ENCODE data around the gene TTC29. TPM values are rescaled to one million over a fixed set of nuclear protein-coding genes. Genes with fewer than 3 reads are reported as not detected.

The TTC29 gene
- polyA plus RNA-seq, 6 donors from 2014 or later = not detected

DNA sequence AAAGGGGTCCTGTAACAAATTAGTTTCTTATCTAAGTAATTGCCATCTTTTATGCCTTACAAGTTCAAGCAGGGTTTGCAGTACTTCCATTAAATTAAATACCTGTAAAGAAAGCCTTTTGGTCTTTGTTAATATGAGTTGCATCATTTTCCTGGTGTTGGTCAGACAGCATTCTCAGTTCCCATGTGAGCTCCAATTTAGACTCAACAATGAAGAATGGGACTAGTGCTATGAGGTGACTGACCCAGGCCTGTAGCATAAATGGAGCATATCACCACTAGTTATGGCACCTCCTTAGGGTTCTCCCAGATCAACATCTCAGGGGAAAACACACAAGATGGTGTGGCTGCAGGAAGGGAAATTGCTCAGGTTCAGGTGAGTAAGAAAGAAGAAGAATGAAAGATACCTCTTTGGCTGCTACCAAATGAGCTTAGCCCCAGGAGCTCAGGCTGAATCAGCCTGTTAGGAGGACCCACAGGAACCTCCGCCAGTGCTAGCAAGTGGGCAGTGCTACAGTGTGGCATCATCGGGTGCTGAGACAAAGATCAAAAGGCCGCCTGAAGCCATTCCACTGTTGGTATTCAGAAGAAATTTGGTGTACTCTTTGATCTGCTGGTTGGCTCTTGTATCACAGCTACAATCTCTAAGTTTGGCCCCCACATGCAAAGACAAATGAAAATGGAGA is 1.8 kb downstream of the TTC29 start:
- peak overlapping the region in 2 of 6 donors; percentile 52 to 53 for H3K27ac Mint-ChIP-seq
- no peaks in the 10 kb centered on the region for H3K36me3 Mint-ChIP-seq
- DNase-seq (no peak), ATAC-seq (ENCODE audit: low read depth in 2 of 2) (no peak)
- H3K27me3 Mint-ChIP-seq = peaks cover under 1 to 7% (median 4%) of the 10 kb centered on the region in 3 donors
- peaks cover 0 to 5% (median 0%) of the 10 kb centered on the region in 7 donors for H3K9me3 Mint-ChIP-seq
- H3K4me3 Mint-ChIP-seq = peak overlapping the region in 3 of 8 donors; percentile 2 to 39 (median 11)
- H3K4me1 Mint-ChIP-seq = peaks cover 26 to 29% (median 27%) of the 10 kb centered on the region in 3 donors

- Mint-ChIP-seq H3K27me3 (peaks cover 20 to 28% (median 22%) of the 10 kb centered on the region in 3 donors), H3K36me3 (no peaks in the 10 kb centered on the region)
- ATAC-seq (ENCODE audit: low read depth in 2 of 2) = no peak
Observed at GRCh38 chr4:146932116-146932515, 13.5 kb downstream of the TTC29 start.

DNA sequence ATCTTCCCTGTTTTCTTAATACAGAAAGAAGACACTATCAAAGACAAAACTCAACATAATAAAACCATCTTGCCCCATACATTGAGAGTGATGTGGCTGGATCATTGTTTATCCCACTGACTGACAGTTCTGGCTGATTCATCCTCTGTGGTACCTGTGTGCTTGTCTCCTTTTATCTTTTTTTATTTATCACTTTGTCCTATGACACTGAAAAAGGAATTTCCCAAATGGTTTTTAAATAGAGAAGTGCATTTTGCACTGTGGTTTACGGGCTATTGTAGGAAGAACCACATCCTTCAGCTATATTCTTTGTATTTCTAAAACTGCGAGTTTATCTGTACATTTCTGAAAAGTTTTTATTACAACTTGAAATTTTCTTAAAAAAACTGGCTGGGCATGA is 15.0 kb downstream of the TTC29 start:
- no peak overlapping the region for H3K27ac Mint-ChIP-seq
- no peaks in the 10 kb centered on the region for H3K36me3 Mint-ChIP-seq
- H3K27me3 Mint-ChIP-seq = peaks cover 24 to 35% (median 28%) of the 10 kb centered on the region in 3 donors
- DNase-seq = no peak
- H3K4me3 Mint-ChIP-seq = no peak overlapping the region
- no peaks in the 10 kb centered on the region for H3K4me1 Mint-ChIP-seq
- no peak for ATAC-seq (ENCODE audit: low read depth in 2 of 2)
- H3K9me3 Mint-ChIP-seq = no peaks in the 10 kb centered on the region

More at GRCh38 chr4:146932116-146932515, 13.5 kb downstream of the TTC29 start:
- no peaks in the 10 kb centered on the region for H3K9me3 Mint-ChIP-seq
- H3K27ac Mint-ChIP-seq = no peak overlapping the region
- DNase-seq = no peak
- no peaks in the 10 kb centered on the region for H3K4me1 Mint-ChIP-seq
- H3K4me3 Mint-ChIP-seq = no peak overlapping the region

DNA sequence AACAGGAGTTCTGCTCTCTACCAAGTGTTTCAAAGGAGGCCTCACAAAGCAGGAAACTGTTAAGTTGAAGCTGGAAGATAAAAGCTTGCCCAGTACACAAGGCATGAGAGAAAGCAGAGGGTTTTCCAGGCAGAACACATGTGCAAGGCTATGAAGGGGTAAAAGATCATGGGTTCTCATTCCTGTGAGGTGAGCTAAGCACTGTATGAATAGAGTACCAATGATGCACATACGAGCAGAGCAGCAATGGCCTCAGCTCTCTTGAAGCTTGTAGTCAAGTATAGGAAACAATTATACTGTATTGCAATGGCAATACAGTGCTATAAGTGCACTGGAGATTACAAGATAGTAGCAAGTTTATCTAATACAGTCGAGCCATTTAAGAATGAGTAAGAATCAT is 18.0 kb downstream of the TTC29 start:
- Mint-ChIP-seq H3K4me3 (no peak overlapping the region), H3K27ac (no peak overlapping the region), H3K27me3 (peaks cover 18 to 26% (median 24%) of the 10 kb centered on the region in 3 donors), H3K36me3 (no peaks in the 10 kb centered on the region), H3K4me1 (no peaks in the 10 kb centered on the region), H3K9me3 (no peaks in the 10 kb centered on the region)
- ATAC-seq (ENCODE audit: low read depth in 2 of 2) (no peak), DNase-seq (no peak)

- Mint-ChIP-seq H3K4me1 (no peaks in the 10 kb centered on the region), H3K27me3 (peaks cover 7 to 21% (median 9%) of the 10 kb centered on the region in 3 donors), H3K4me3 (no peak overlapping the region), H3K36me3 (no peaks in the 10 kb centered on the region), H3K9me3 (no peaks in the 10 kb centered on the region), H3K27ac (no peak overlapping the region)
- ATAC-seq (ENCODE audit: low read depth in 2 of 2) = no peak
- DNase-seq = no peak
Observed at GRCh38 chr4:146916479-146917076, 29.1 kb downstream of the TTC29 start.

DNA sequence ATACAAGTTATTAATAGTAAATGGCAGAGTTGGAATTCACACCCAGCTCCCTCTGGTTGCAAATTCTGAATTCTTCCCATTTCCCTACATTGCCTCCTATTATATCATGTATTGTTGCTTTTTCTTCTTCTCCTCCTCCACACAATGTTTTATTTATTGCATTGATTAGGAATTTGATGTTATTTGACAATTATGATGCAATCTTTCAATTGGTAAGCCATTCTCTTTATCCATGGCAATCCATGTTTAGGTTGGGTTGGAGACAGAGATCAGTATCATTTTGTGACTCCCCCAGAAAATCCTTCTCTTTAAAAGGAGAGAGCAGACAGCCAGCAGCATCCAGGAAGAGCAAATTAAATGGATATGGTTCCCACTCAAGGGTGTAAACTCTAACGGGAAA is 30.5 kb downstream of the TTC29 start:
- ATAC-seq (ENCODE audit: low read depth in 2 of 2) (no peak), DNase-seq (no peak)
- H3K36me3 Mint-ChIP-seq = no peaks in the 10 kb centered on the region
- no peak overlapping the region for H3K4me3 Mint-ChIP-seq
- no peaks in the 10 kb centered on the region for H3K9me3 Mint-ChIP-seq
- no peak overlapping the region for H3K27ac Mint-ChIP-seq
- no peaks in the 10 kb centered on the region for H3K4me1 Mint-ChIP-seq
- peaks cover 15 to 21% (median 18%) of the 10 kb centered on the region in 3 donors for H3K27me3 Mint-ChIP-seq

- ATAC-seq (ENCODE audit: low read depth in 2 of 2) = no peak
- no peaks in the 10 kb centered on the region for H3K36me3 Mint-ChIP-seq
- no peaks in the 10 kb centered on the region for H3K4me1 Mint-ChIP-seq
- no peak overlapping the region for H3K4me3 Mint-ChIP-seq
- H3K9me3 Mint-ChIP-seq = peaks cover 0 to 2% (median 0%) of the 10 kb centered on the region in 7 donors
- no peak for DNase-seq
- no peak overlapping the region for H3K27ac Mint-ChIP-seq
- peaks cover 12 to 39% (median 21%) of the 10 kb centered on the region in 3 donors for H3K27me3 Mint-ChIP-seq
Observed at GRCh38 chr4:146900295-146900694, 45.4 kb downstream of the TTC29 start.

DNA sequence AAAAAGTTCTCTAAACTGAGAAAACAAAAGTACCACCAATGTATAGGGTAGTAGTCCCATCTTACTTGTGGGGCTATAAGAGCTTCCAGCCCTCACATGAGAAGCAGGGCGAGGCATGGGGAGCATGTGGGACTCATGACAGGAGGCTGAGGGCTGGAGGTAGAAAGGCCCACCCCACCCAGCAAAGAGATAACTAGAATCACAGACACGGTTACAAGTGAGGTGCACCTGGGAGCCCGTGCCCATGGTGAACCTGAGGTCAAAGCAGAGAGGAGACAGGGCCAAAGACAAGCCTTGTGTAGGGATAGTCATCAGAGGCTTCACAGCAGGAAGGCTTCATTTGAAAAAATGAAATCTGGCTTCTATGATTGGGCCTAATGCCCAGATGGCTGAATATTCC is 55.4 kb downstream of the TTC29 start:
- H3K4me1 Mint-ChIP-seq = no peaks in the 10 kb centered on the region
- ATAC-seq (ENCODE audit: low read depth in 2 of 2) = no peak

GRCh38 chr4:146883070-146883469 is 62.6 kb downstream of the TTC29 start:
- Mint-ChIP-seq H3K27me3 (peaks cover 0 to 13% (median 7%) of the 10 kb centered on the region in 3 donors), H3K27ac (no peak overlapping the region), H3K4me1 (no peaks in the 10 kb centered on the region), H3K4me3 (no peak overlapping the region), H3K36me3 (no peaks in the 10 kb centered on the region), H3K9me3 (peaks cover 0 to 6% (median 3%) of the 10 kb centered on the region in 7 donors)
- no peak for ATAC-seq (ENCODE audit: low read depth in 2 of 2)
- no peak for DNase-seq

More for the DNA sequence above, 55.4 kb downstream of the TTC29 start:
- Mint-ChIP-seq H3K4me3 (no peak overlapping the region), H3K27ac (no peak overlapping the region), H3K36me3 (no peaks in the 10 kb centered on the region), H3K27me3 (peaks cover 6 to 26% (median 13%) of the 10 kb centered on the region in 3 donors), H3K9me3 (peaks cover 0 to 11% (median 7%) of the 10 kb centered on the region in 7 donors)
- no peak for DNase-seq

DNA sequence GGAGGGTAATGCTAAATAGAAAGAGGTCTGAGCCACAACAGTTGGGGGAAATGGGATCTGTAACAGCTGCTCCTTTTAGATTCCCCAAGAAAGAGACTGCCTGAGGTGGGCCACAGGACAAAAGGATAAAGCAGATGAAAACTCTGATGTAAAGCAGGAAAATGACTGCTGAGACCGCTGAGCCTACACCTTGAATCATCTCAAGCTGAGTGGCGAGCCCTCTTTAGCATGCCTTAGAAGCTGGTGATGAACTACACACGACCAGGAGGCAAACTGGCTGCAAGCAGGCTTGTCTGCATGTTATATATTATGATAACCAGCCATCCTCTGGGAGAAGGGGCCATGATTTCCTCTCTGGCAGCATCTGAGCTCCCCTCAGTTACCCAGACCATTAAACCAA is 88.4 kb downstream of the TTC29 start:
- DNase-seq = no peak
- Mint-ChIP-seq H3K27ac (no peak overlapping the region), H3K27me3 (peaks cover 0 to 13% (median 7%) of the 10 kb centered on the region in 3 donors), H3K4me1 (no peaks in the 10 kb centered on the region), H3K36me3 (no peaks in the 10 kb centered on the region), H3K4me3 (no peak overlapping the region), H3K9me3 (no peaks in the 10 kb centered on the region)
- no peak for ATAC-seq (ENCODE audit: low read depth in 2 of 2)

DNA sequence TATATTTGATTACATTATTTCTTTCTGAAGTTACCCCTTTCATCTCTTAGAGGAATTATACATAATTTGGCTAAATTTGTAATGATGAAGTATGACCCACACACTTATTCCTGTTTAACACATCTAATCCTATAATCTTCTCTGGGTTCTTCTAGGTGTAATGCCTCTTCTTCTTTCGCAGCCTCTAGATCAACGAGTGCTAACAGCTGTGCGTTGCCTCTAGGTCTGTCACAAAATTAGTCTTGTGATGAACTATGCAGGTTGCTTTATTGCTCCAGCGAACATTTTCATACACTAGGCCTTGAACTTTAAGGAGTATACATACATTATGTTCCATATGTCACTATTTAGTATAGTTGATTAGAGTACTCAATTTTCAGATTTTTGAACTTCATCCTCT is 89.9 kb downstream of the TTC29 start:
- Mint-ChIP-seq H3K27ac (peak overlapping the region in 1 of 6 donors; percentile 9), H3K27me3 (peaks cover 0 to 13% (median 11%) of the 10 kb centered on the region in 3 donors), H3K4me3 (no peak overlapping the region), H3K4me1 (no peaks in the 10 kb centered on the region), H3K36me3 (no peaks in the 10 kb centered on the region), H3K9me3 (no peaks in the 10 kb centered on the region)
- DNase-seq (no peak), ATAC-seq (ENCODE audit: low read depth in 2 of 2) (no peak)

GRCh38 chr4:146852360-146852759 is 93.3 kb downstream of the TTC29 start:
- H3K4me1 Mint-ChIP-seq = no peaks in the 10 kb centered on the region
- peaks cover 0 to 2% (median 0%) of the 10 kb centered on the region in 7 donors for H3K9me3 Mint-ChIP-seq
- no peak for ATAC-seq (ENCODE audit: low read depth in 2 of 2)
- H3K27ac Mint-ChIP-seq = no peak overlapping the region
- no peak for DNase-seq
- peaks cover 0 to 13% (median 11%) of the 10 kb centered on the region in 3 donors for H3K27me3 Mint-ChIP-seq
- H3K4me3 Mint-ChIP-seq = no peak overlapping the region
- no peaks in the 10 kb centered on the region for H3K36me3 Mint-ChIP-seq

- no peak for ATAC-seq (ENCODE audit: low read depth in 2 of 2)
- Mint-ChIP-seq H3K4me1 (no peaks in the 10 kb centered on the region), H3K4me3 (no peak overlapping the region), H3K9me3 (peaks cover 0 to 2% (median 0%) of the 10 kb centered on the region in 7 donors), H3K27me3 (peaks cover 0 to 16% (median 0%) of the 10 kb centered on the region in 3 donors), H3K27ac (no peak overlapping the region), H3K36me3 (no peaks in the 10 kb centered on the region)
- DNase-seq = no peak
Observed at GRCh38 chr4:146847345-146847744, 98.3 kb downstream of the TTC29 start.

- H3K4me1 Mint-ChIP-seq = no peaks in the 10 kb centered on the region
Observed at GRCh38 chr4:146846882-146847281, 98.8 kb downstream of the TTC29 start.

More at GRCh38 chr4:146846882-146847281, 98.8 kb downstream of the TTC29 start:
- DNase-seq = no peak
- no peak for ATAC-seq (ENCODE audit: low read depth in 2 of 2)
- Mint-ChIP-seq H3K27me3 (peaks cover 0 to 16% (median 0%) of the 10 kb centered on the region in 3 donors), H3K27ac (no peak overlapping the region), H3K9me3 (peaks cover 0 to 2% (median 0%) of the 10 kb centered on the region in 7 donors), H3K4me3 (no peak overlapping the region), H3K36me3 (no peaks in the 10 kb centered on the region)
